LNCAP (cell line): ENCODE data around the gene CYGB.

Source experiments
- TF ChIP-seq, protein P1 (sequence below): fragments of 450-650 bp; IDR thresholded peaks from 2 replicates; pipeline ENCODE4 v1.5.1; 2017; ENCODE audit warnings: mild to moderate bottlenecking

CYGB gene

DNA sequence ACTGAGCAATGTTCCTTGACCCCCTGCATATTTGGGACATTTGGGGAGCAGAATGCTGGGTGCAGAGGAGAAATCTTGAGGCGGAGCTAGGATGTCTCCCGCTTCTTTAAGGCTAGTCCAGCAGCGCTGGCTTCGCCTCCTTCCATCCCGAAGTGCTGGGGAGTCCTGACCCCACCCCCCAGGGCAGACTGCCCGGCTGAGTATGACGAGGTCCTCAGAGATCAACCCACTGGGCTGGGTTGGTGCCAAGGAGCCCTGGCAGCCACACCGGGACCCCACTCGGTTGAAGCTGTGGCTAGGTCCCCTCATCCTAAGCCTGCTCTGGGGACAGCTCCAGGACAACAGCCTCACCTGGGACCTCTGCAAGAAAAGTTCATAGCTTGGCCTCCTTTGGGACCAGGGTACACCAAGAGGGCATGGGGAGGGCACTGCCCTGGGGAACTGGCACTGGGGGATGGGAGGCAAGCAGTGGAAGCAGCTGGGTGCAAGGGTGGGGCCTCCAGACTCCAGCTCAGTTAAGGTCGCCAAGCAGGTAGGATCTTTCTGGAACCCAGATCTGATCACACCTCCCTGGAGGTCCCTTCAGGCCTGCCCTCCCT, 47.3 kb downstream of the CYGB start:
- TF ChIP-seq, protein P1, sequence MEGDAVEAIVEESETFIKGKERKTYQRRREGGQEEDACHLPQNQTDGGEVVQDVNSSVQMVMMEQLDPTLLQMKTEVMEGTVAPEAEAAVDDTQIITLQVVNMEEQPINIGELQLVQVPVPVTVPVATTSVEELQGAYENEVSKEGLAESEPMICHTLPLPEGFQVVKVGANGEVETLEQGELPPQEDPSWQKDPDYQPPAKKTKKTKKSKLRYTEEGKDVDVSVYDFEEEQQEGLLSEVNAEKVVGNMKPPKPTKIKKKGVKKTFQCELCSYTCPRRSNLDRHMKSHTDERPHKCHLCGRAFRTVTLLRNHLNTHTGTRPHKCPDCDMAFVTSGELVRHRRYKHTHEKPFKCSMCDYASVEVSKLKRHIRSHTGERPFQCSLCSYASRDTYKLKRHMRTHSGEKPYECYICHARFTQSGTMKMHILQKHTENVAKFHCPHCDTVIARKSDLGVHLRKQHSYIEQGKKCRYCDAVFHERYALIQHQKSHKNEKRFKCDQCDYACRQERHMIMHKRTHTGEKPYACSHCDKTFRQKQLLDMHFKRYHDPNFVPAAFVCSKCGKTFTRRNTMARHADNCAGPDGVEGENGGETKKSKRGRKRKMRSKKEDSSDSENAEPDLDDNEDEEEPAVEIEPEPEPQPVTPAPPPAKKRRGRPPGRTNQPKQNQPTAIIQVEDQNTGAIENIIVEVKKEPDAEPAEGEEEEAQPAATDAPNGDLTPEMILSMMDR, result no peak

DNA sequence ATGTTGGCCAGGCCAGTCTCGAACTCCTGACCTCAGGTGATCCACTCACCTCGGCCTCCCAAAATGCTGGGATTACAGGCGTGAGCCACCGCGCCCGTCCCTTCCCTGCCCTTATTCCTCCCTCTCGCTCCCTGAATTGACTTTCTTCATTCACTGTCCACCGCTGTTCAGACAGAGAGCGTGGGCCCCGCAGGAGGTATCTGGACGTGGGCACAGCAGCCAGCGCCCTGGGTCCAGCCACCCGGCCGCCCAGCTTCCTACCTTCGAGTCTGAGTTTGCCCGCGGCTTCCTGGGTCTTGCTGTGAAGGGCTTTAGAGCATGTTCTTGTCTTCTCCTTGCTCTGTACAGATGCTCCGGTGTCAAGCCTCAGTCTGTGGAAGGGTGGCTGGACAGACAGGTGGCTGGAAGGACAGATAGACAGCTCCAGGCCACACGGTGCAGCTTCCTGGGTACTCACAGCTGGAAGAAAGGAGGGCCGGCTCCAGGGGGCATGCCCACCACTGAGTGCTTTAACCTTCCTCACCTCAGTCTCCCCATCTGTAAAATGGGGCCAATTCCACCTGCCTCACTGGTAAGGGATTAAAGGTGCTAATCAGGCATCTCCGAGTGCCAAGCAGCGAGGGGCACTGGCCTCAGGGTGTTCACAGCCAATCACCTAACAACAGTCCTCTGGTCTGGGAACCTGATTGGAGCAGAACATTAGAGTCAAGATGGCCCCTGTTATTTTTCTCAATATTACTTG, 49.9 kb downstream of the CYGB start:
- TF ChIP-seq, protein P1, result no peak

DNA sequence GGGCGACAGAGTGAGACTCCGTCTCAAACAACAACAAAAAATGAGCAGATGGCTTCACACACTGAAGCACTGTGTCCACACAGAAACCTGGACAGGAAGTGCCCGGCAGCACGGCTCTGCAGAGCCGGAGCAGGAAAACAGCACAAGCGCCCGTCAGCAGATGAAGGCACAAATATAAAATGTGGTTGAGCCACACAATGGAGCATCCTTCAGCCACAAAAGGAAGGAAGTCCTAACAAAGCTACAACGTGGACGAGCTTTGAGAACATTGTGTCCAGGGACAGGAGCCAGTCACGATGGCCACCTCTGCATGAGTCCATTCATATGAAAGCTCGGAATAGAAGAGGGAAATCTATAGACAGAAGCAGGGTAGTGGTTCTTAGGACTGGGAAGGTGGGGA, 51.9 kb downstream of the CYGB start:
- TF ChIP-seq, protein P1, result no peak

DNA sequence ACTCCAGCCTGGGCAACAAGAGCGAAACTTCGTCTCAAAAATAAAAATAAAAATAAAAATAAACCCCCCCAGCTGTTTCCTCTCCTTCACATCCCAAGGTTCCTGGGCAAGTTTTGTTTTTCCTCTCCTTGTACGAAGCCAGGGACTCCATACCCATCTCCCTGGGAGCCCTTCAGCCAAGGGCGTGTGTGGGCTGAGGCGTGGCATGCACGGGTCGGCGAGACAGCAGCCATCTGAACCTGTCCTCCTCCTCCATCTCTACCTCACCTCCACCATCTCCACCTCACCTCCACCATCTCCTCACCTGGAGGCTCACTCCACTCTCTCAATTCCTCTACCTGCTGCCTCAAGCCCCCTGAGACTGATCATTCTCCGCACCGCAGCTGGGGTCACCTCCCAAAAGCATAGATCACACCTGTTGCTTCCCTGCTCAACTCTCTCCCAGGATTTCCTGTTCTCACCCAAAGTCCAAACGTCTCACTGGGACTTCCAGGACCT, 53.2 kb downstream of the CYGB start:
- TF ChIP-seq, protein P1, result no peak

DNA sequence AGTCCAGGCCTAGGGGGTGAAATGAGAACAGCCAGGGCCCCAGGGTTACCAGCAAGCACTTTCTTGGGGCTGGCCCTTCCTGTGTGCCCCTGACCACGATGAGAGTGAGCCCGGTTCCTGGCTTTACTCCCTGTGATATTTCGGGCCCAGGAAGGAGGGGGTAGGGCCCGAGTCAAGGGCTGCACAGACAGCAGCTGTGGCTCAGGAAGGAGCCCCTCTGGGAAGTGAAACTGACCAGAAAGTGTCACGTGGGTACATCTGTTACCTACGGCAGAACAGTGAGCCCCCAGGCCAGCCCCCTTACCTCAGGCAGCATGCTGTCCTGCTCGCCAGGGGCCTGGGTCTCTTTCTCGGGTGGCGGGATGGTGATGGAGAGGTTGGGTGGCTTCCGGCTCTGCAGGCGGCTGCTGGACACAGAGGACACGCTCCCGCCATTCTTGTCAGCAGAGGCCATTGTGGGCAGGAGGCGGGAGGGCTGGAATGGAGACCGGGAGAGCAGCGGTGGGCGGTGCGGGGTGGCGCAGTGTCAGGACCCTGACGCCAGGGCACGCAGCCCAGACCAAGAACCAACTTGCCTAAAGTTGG, 56.3 kb downstream of the CYGB start:
- TF ChIP-seq, protein P1, result no peak

DNA sequence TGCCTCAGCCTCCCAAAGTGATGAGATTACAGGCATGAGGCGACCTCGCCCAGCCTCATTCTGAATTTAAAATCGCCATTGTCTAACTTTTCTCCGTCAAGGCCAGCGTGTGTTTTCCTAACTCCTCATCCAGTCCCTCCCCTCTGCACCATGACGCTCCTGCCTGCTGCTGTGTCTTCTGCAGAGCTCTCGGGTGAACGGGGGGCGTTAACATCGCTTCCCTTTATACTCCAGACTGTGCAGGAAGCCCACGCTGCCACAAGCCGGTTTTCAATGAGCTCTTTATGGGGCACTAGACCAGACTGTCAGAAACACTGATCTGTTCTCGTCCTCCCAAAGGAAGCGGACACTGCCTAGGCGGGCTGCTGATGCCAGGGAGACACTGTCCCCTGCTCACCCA, 56.9 kb downstream of the CYGB start:
- TF ChIP-seq, protein P1, result no peak

DNA sequence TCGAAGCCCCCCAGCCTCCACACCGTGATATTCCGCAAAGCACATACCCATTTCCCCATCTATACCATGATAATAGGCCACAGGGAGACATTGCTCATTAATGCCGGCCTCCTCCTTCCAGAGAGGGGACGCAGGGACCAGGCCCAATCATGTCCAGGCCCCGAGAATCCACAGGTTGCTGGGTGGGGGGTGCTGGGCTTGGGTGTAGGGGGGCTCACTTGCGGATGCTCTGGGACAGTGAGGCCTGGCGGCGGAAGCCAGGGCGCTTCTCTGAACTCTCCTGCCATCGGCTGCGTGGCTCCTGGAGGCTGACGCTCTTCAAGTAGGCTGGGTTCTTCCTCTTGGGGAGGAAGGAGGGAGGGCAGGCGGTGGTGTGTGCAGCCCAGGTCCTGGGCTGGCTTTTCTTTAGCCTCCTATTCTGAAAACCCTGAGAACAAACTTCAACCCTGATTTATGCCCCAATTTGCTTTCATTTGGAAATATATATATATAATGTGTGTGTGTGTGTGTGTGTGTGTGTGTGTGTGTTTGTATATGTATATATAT, 57.9 kb downstream of the CYGB start:
- TF ChIP-seq, protein P1, result no peak
